ENCODE measurements around the gene DHH. TPM values are rescaled to one million over a fixed set of nuclear protein-coding genes. Genes with fewer than 3 reads are reported as not detected.

Gene DHH
- total RNA-seq, 1 donor from 2014 or later = 31.5 TPM

GRCh38 chr12:49133590-49133989 lies 39.0 kb upstream of the DHH start:
- TF ChIP-seq, protein P1, sequence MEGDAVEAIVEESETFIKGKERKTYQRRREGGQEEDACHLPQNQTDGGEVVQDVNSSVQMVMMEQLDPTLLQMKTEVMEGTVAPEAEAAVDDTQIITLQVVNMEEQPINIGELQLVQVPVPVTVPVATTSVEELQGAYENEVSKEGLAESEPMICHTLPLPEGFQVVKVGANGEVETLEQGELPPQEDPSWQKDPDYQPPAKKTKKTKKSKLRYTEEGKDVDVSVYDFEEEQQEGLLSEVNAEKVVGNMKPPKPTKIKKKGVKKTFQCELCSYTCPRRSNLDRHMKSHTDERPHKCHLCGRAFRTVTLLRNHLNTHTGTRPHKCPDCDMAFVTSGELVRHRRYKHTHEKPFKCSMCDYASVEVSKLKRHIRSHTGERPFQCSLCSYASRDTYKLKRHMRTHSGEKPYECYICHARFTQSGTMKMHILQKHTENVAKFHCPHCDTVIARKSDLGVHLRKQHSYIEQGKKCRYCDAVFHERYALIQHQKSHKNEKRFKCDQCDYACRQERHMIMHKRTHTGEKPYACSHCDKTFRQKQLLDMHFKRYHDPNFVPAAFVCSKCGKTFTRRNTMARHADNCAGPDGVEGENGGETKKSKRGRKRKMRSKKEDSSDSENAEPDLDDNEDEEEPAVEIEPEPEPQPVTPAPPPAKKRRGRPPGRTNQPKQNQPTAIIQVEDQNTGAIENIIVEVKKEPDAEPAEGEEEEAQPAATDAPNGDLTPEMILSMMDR (IDR thresholded peaks at IDR 0.05) = no peak
- no peak for DNase-seq (ENCODE audit: low spot score in 2 of 2)
- Histone ChIP-seq H3K27me3 (no peaks in the 10 kb centered on the region), H3K36me3 (peaks cover 12 to 14% of the 10 kb centered on the region in 2 donors), H3K9me3 (no peaks in the 10 kb centered on the region), H3K27ac (peak overlapping the region; percentile 74 to 100), H3K4me1 (peaks cover 14 to 23% of the 10 kb centered on the region in 2 donors), H3K4me3 (peak overlapping the region in 1 of 2 donors; percentile 92)
- intact Hi-C loops (cut with DNase I) = loop anchor here (5.0 kb wide), 1 partner anchor 609 kb away; the partner anchor contains the start of gene TMBIM6

- H3K4me3 ChIP-seq = peak overlapping the region; percentile 92
- peak overlapping the region; percentile 74 to 100 for H3K27ac ChIP-seq
Measured at GRCh38 chr12:49133014-49133413, 38.4 kb upstream of the DHH start.

DNA sequence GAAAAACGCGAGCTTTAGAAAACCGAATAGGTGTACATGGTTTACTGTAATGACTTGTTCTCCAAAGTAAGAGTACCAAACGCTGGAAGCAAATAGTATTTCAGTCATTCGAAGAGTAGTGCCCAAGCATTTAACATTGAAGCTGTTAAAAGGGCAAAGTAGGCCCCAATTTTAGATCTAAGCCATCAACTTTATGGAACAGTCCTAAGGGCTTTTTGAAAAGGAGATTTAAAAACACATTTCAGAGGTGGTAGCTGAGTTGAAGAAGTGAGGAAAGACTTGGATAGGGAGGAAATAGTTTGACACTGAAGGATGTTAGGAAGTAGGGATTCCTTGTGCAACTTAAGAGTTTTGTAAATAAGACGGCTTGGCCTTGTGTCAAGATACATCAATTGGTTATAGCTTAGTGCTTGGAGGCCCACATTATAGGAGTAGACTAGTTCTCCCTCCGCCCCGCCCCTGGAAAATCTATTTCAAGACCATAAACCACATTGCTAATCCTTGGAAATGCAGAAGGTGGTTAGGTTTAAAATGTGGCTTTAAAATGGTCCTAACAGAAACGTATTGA lies 37.4 kb upstream of the DHH start:
- DNase-seq (ENCODE audit: low spot score in 2 of 2) = no peak
- intact Hi-C loops (cut with DNase I) = loop anchor here (1.0 to 5.0 kb wide), 4 partner anchors 43 to 610 kb away; partner anchors contain the start of genes RHEBL1, TMBIM6 and TUBA1A
- Histone ChIP-seq H3K4me3 (peak overlapping the region; percentile 92), H3K4me1 (peaks cover 14 to 23% of the 10 kb centered on the region in 2 donors), H3K27ac (peak overlapping the region; percentile 74 to 100), H3K27me3 (no peaks in the 10 kb centered on the region), H3K36me3 (peaks cover 21 to 24% of the 10 kb centered on the region in 2 donors), H3K9me3 (no peaks in the 10 kb centered on the region)
- TF ChIP-seq, protein P1 (IDR thresholded peaks at IDR 0.05) = no peak

More at GRCh38 chr12:49133014-49133413, 38.4 kb upstream of the DHH start:
- Histone ChIP-seq H3K9me3 (no peaks in the 10 kb centered on the region), H3K36me3 (peaks cover 12 to 14% of the 10 kb centered on the region in 2 donors), H3K4me1 (peaks cover 14 to 23% of the 10 kb centered on the region in 2 donors), H3K27me3 (no peaks in the 10 kb centered on the region)
- TF ChIP-seq, protein P1 (IDR thresholded peaks at IDR 0.05) = no peak
- DNase-seq (ENCODE audit: low spot score in 2 of 2) = no peak
- intact Hi-C loops (cut with DNase I) = loop anchor here (5.0 kb wide), 1 partner anchor 609 kb away; the partner anchor contains the start of gene TMBIM6

DNA sequence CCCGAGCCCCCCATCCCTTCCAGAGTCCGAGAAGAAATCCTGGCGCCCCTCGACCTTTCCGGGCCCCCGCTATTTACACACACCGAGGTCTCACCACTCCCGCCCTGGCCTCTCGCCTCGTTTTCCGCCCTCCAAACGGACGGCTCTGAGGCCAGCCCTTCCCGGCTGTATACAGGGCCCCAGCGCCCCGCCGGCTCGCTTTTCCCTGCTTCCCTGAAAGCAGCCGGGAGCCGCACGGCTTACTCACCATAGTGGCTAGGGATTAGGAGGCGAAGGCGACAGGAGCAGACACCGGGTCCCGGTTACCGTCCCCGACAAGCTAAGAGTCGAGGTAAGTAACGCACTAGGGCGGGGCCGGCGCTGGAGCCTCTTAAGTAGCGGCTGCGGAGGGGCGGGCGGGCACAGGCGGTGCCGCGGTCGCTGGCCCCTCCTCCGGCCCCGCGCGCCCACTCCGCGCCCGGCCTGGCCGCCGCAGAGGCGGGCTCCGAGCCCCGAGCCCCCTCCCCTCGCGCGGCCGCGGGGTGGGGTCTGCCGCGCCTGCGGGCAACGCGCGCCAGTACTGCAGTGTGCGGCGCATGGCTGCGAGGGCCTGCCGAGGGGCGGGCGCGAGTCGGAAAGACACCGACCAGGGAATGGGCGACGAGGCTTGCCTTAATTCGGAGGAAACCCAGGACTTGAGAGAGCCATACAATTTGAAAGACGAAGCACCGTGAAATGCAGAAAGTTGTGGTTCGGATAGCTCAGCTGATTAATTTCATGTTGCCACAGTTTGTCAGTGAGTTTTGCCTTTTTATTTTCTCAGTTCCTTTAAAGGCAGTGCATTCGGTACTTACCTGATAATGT lies 36.7 kb upstream of the DHH start, which contains the start of gene TUBA1B:
TSS of gene TUBA1B (minus strand) at position 345 of the 843 bp plus-strand sequence. CDS start at position 250, 95 bp downstream.
- TF ChIP-seq, protein P1 (IDR thresholded peaks at IDR 0.05) = no peak
- H3K4me3 ChIP-seq = peak within 1 kb of the TSS; percentile 92

More for the DNA sequence above, 36.7 kb upstream of the DHH start, which contains the start of gene TUBA1B:
- intact Hi-C loops (cut with DNase I) = loop anchor here (1.0 to 5.0 kb wide), 4 partner anchors 42 to 611 kb away; partner anchors contain the start of genes RHEBL1, TMBIM6 and TUBA1A
- no peaks in the 10 kb centered on the region for H3K27me3 ChIP-seq
- H3K4me1 ChIP-seq = peaks cover 14 to 23% of the 10 kb centered on the region in 2 donors
- peak; percentile 69 to 95 for DNase-seq (ENCODE audit: low spot score in 2 of 2)
- peak within 1 kb of the TSS; percentile 100 for H3K27ac ChIP-seq
- H3K36me3 ChIP-seq = peaks cover 22 to 28% of the 10 kb centered on the region in 2 donors
- no peaks in the 10 kb centered on the region for H3K9me3 ChIP-seq

All from ascending aorta (tissue), 2 donors.